Measurements from ENCODE around the gene METTL27. TPM values are rescaled to one million over a fixed set of nuclear protein-coding genes. Genes with fewer than 3 reads are reported as not detected.

Gene METTL27
- 10 to 100 TPM in 2 of 4 donors, 1 to 10 TPM in 2; 3.8 to 16.3 (median 9.6) TPM for total RNA-seq

GRCh38 chr7:73842067-73842976, at the start of gene METTL27:
TSS of gene METTL27 (minus strand) at chr7:73842516. CDS start at chr7:73842140, 376 bp downstream.
- intact Hi-C loops (cut with DNase I), result no loop called here
- no peaks in the 10 kb centered on the region for H3K36me3 ChIP-seq
- 2% methylated on average over 22 to 23 of the region's 45 CpGs for WGBS, 2 donors
- H3K4me3 ChIP-seq (replicated peaks in 1 of 3), result peak within 1 kb of the TSS in 2 of 3 donors; percentile 49 to 81
- TF ChIP-seq POLR2A (IDR thresholded peaks at IDR 0.05), result peak; percentile 13 to 88
- TF ChIP-seq, protein P1, sequence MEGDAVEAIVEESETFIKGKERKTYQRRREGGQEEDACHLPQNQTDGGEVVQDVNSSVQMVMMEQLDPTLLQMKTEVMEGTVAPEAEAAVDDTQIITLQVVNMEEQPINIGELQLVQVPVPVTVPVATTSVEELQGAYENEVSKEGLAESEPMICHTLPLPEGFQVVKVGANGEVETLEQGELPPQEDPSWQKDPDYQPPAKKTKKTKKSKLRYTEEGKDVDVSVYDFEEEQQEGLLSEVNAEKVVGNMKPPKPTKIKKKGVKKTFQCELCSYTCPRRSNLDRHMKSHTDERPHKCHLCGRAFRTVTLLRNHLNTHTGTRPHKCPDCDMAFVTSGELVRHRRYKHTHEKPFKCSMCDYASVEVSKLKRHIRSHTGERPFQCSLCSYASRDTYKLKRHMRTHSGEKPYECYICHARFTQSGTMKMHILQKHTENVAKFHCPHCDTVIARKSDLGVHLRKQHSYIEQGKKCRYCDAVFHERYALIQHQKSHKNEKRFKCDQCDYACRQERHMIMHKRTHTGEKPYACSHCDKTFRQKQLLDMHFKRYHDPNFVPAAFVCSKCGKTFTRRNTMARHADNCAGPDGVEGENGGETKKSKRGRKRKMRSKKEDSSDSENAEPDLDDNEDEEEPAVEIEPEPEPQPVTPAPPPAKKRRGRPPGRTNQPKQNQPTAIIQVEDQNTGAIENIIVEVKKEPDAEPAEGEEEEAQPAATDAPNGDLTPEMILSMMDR (IDR thresholded peaks at IDR 0.05), result no peak
- no peaks in the 10 kb centered on the region for H3K9me3 ChIP-seq
- H3K4me1 ChIP-seq, result peaks cover 9 to 31% of the 10 kb centered on the region in 2 donors
- no peaks in the 10 kb centered on the region for H3K27me3 ChIP-seq
- H3K27ac ChIP-seq, result peak within 1 kb of the TSS; percentile 75 to 90 (median 77)
- DNase-seq, result peak; percentile 96

DNA sequence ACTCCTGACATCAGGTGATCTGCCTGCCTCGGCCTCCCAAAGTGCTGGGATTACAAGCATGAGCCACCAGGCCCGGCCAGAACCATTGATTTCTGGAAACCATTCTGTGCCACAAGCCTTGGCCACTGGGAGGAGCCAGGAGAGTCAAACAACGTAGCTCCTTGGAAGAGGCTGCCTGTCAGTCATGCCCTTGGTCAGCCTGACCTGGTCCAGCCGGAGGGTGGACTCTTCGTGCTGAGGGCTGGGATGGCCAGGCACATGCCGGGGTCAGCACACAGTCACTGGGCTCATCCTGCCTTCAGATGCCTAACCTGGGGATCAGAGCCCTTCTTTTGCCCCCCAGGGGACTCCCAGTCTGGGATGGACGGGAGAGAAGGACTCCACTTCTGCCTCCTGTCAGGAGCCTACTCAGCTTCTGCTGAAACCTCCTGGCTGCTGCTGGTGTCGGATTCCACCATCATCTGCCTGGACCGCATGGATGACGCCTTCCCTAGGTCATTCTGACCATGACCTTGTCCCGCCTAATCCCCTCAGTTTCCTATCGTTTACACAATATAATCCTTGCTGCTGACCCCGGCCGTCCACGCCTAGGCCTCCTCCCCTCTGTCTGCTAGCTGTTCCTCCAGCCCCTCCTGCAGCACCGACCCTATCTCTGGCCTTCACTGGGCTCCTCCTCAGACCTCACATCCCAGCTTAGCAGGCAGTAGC, 49.0 kb upstream of the METTL27 start:
- Histone ChIP-seq H3K36me3 (no peaks in the 10 kb centered on the region), H3K27me3 (no peaks in the 10 kb centered on the region), H3K4me1 (peaks cover 0 to 18% of the 10 kb centered on the region in 2 donors), H3K9me3 (no peaks in the 10 kb centered on the region), H3K27ac (no peak overlapping the region), H3K4me3 (replicated peaks in 1 of 3) (no peak overlapping the region)
- DNase-seq, result no peak
- no peak for TF ChIP-seq POLR2A (IDR thresholded peaks at IDR 0.05)
- TF ChIP-seq, protein P1 (IDR thresholded peaks at IDR 0.05), result no peak
- WGBS, 2 donors, result 91 to 94% methylated on average over 13 to 15 of the region's 16 CpGs
- intact Hi-C loops (cut with DNase I), result no loop called here

GRCh38 chr7:73890555-73891147, 48.3 kb upstream of the METTL27 start:
- Histone ChIP-seq H3K4me1 (peaks cover 0 to 23% of the 10 kb centered on the region in 2 donors), H3K27ac (no peak overlapping the region), H3K9me3 (no peaks in the 10 kb centered on the region), H3K27me3 (no peaks in the 10 kb centered on the region), H3K4me3 (replicated peaks in 1 of 3) (no peak overlapping the region), H3K36me3 (no peaks in the 10 kb centered on the region)
- TF ChIP-seq POLR2A (IDR thresholded peaks at IDR 0.05), result no peak
- TF ChIP-seq, protein P1 (IDR thresholded peaks at IDR 0.05), result no peak
- DNase-seq, result no peak
- WGBS, 2 donors, result 86 to 92% methylated on average over 16 of the region's 16 CpGs
- intact Hi-C loops (cut with DNase I), result no loop called here

- WGBS, 2 donors, result 79 to 84% methylated on average over 6 of the region's 6 CpGs
- H3K4me1 ChIP-seq, result peaks cover 0 to 22% of the 10 kb centered on the region in 2 donors
- H3K27me3 ChIP-seq, result no peaks in the 10 kb centered on the region
- TF ChIP-seq, protein P1 (IDR thresholded peaks at IDR 0.05), result no peak
- TF ChIP-seq POLR2A (IDR thresholded peaks at IDR 0.05), result no peak
- intact Hi-C loops (cut with DNase I), result no loop called here
- H3K36me3 ChIP-seq, result no peaks in the 10 kb centered on the region
- no peak overlapping the region for H3K27ac ChIP-seq
- no peak for DNase-seq
- H3K9me3 ChIP-seq, result no peaks in the 10 kb centered on the region
- H3K4me3 ChIP-seq (replicated peaks in 1 of 3), result no peak overlapping the region
These were observed 46.6 kb upstream of the METTL27 start for GRCh38 chr7:73888959-73889358.

All from thyroid gland (tissue), 4 donors.